ENCODE measurements around the gene EIF4A2.
A peak's percentile ranks its signal among the peaks of the same experiment; 100 is the strongest.

EIF4A2 gene

GRCh38 chr3:186783058-186783730, at the start of gene EIF4A2:
EIF4A2 (plus strand) TSS chr3:186783577; CDS start chr3:186783611, 34 bp downstream.
- peak within 1 kb of the TSS; percentile 96 for H3K4me3 ChIP-seq (ENCODE audit: low read depth, low read length)
- TF ChIP-seq CTCF (IDR thresholded peaks at IDR 0.05; ENCODE audit: low read depth, low read length, missing control alignments) = no peak
- DNase-seq (ENCODE audit: low read depth) = peak; percentile 71

GRCh38 chr3:186742618-186743380, 40.6 kb upstream of the EIF4A2 start:
- no peak overlapping the region for H3K4me3 ChIP-seq (ENCODE audit: low read depth, low read length)
- no peak for TF ChIP-seq CTCF (IDR thresholded peaks at IDR 0.05; ENCODE audit: low read depth, low read length, missing control alignments)
- DNase-seq (ENCODE audit: low read depth) = no peak

GRCh38 chr3:186743666-186744065, 39.7 kb upstream of the EIF4A2 start:
- H3K4me3 ChIP-seq (ENCODE audit: low read depth, low read length) = no peak overlapping the region
- no peak for DNase-seq (ENCODE audit: low read depth)
- no peak for TF ChIP-seq CTCF (IDR thresholded peaks at IDR 0.05; ENCODE audit: low read depth, low read length, missing control alignments)

- H3K4me3 ChIP-seq (ENCODE audit: low read depth, low read length) = no peak overlapping the region
- TF ChIP-seq CTCF (IDR thresholded peaks at IDR 0.05; ENCODE audit: low read depth, low read length, missing control alignments) = no peak
- DNase-seq (ENCODE audit: low read depth) = peak; percentile 4
Measured at GRCh38 chr3:186746008-186746407, 37.4 kb upstream of the EIF4A2 start.

GRCh38 chr3:186750316-186750715, 33.1 kb upstream of the EIF4A2 start:
- no peak overlapping the region for H3K4me3 ChIP-seq (ENCODE audit: low read depth, low read length)
- no peak for TF ChIP-seq CTCF (IDR thresholded peaks at IDR 0.05; ENCODE audit: low read depth, low read length, missing control alignments)
- no peak for DNase-seq (ENCODE audit: low read depth)

GRCh38 chr3:186751480-186751879, 31.9 kb upstream of the EIF4A2 start:
- no peak overlapping the region for H3K4me3 ChIP-seq (ENCODE audit: low read depth, low read length)
- DNase-seq (ENCODE audit: low read depth) = no peak
- no peak for TF ChIP-seq CTCF (IDR thresholded peaks at IDR 0.05; ENCODE audit: low read depth, low read length, missing control alignments)
